Urinary bladder (tissue), 4 donors: Measurements from ENCODE around the gene ARID4B. TPM values are rescaled to one million over a fixed set of nuclear protein-coding genes. Genes with fewer than 3 reads are reported as not detected.
"Not testable (repeated sequence)": the region's sequence is repeated elsewhere in the genome, so short reads cannot be mapped to it uniquely, and the experiment has no call there.

Source experiments
- DNase-seq: peaks from one replicate; pipeline ENCODE4 v3.0.0-alpha.2; 2015; ENCODE audit errors: extremely low spot score
- H3K27ac ChIP-seq: one replicate; pipeline ENCODE4 v1.5.1; 2013; ENCODE audit warnings: low read depth, mild to moderate bottlenecking, moderate library complexity
- H3K36me3 ChIP-seq: one replicate; pipeline ENCODE4 v1.6.1; 2013; ENCODE audit warnings: mild to moderate bottlenecking, moderate library complexity; ENCODE audit not compliant: insufficient read depth
- H3K4me1 ChIP-seq: one replicate; pipeline ENCODE4 v1.6.1; 2013; ENCODE audit warnings: mild to moderate bottlenecking, moderate library complexity; ENCODE audit not compliant: insufficient read depth
- H3K4me3 ChIP-seq: one replicate; pipeline ENCODE4 v1.5.1; 2013; ENCODE audit warnings: low read depth, low read length
- WGBS: extraction: QIAGEN DNeasy Blood & Tissue Kit; methylation state at CpG from one replicate; pipeline ENCODE4 v1.1.7; 2013; 5-methylcytosine and 5-hydroxymethylcytosine counted together
- polyA plus RNA-seq: library from polyadenylated mRNA; stranded (reverse); fragments of 200-250 nt; gene quantifications from one replicate; pipeline ENCODE4 v1.2.3, GENCODE V29; 2013
- total RNA-seq: library from RNA; depleted of rRNA; stranded (reverse); fragments of >200 nt; gene quantifications from one replicate; pipeline ENCODE4 v1.2.3, GENCODE V29; 2014
- donor health status: healthy with polysubstance abuse.
- donor health status: healthy.

ARID4B gene
- total and polyA plus RNA-seq, 2 donors: 19.1 to 72.0 TPM

DNA sequence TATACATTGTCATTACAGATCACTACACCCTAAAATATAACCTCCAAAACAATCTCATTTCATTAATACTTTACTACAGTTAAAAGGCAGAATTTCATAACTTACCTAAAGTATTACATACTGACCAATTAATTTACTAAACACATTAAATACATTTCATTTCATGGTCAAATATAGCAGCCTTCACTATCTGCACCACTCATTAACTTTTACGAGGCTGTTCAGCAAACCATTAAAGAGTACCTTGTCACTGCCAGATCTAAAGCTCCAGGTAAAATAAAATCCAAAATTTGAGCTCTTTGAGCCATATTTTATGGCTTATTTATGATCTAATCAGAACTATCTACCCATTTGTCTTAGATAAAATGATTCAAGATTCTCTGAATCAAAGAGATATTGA, 100.6 kb downstream of the ARID4B start:
- DNase-seq: no peak
- Histone ChIP-seq H3K36me3 (peaks cover 2% of the 10 kb centered on the region), H3K4me1 (no peaks in the 10 kb centered on the region), H3K27ac (no peak overlapping the region), H3K4me3 (no peak overlapping the region)
- 88% methylated on average over 1 of the region's 1 CpG for whole genome bisulfite sequencing

DNA sequence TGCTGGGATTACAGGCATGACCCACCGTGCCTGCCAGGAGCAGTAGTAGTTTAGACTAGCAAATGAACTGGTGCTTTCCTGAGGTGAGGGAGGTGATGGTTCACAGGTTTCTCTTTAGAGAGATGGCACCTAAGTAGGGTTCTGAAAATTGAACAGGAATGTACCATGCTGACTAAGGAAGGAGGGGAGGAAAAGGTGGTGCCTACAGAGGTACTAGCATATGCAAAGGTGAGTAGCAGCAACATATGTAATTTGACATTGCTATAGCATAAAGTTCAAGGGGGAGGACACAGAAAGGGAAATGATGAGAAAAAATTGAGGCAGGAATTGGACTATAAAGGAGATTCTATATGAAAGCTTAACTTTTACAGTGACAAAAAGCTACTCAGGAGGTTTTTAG, 101.0 kb downstream of the ARID4B start:
- no peak for DNase-seq
- Histone ChIP-seq H3K4me1 (no peaks in the 10 kb centered on the region), H3K4me3 (no peak overlapping the region), H3K27ac (no peak overlapping the region), H3K36me3 (peaks cover 3% of the 10 kb centered on the region)
- 92% methylated on average over 1 of the region's 1 CpG for WGBS

DNA sequence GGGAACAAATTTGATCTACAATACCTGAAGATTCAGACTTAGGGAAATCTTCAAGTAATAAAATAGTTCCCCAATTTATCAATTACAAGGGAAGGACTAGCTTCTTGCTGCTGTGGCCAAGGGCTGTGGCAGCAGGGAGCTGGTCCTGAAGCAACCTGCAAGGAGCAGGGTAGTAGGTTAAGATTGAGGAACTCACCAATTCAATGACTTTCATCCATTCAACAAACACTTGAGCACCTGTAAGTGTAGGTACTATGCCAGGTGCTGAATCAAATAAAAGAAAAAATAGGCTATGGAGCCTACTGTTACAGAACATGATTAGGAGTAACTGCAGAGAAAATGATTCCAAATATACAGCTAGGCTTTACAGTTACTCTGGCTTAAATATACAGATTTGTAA, 102.7 kb downstream of the ARID4B start:
- H3K27ac ChIP-seq: no peak overlapping the region
- H3K36me3 ChIP-seq: peaks cover 4% of the 10 kb centered on the region

DNA sequence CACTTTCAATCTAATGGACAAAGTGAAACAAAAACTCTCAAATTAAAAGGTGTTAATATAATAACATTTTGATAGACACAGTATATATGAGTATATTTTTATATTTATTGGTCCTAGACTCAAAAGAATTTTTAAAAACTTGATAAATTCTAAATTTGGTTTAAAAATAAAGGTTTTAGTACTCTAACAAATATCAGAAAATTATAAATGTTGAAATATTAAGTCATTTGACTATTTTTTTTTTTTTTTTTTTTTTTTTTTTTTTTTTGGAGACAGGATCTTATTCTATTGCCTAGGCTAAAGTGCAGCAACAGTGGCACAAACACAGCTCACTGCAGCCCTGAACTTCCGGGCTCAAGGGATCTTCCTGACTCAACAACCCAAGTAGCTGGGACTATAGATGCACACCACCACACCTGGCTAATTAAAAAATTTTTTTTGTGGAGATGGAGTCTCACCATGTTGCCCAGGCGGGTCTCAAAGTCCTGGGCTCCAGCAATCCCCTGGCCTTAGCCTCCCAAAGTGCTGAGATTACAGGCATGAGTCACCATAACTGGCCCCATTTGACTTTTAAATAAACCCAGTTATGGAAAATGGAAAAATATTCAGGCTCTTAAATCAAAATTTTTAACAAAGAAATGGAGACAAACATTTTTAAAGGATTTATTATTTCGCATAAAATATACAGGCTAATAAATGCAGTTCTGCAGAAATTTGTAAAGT, 106.2 kb downstream of the ARID4B start:
- Histone ChIP-seq H3K36me3 (peaks cover 6% of the 10 kb centered on the region), H3K4me3 (no peak overlapping the region), H3K4me1 (no peaks in the 10 kb centered on the region), H3K27ac (no peak overlapping the region)
- no peak for DNase-seq
- 93% methylated on average over 3 of the region's 3 CpGs for WGBS

More for the DNA sequence above, 102.7 kb downstream of the ARID4B start:
- no peak for DNase-seq
- Histone ChIP-seq H3K4me1 (no peaks in the 10 kb centered on the region), H3K4me3 (no peak overlapping the region)

DNA sequence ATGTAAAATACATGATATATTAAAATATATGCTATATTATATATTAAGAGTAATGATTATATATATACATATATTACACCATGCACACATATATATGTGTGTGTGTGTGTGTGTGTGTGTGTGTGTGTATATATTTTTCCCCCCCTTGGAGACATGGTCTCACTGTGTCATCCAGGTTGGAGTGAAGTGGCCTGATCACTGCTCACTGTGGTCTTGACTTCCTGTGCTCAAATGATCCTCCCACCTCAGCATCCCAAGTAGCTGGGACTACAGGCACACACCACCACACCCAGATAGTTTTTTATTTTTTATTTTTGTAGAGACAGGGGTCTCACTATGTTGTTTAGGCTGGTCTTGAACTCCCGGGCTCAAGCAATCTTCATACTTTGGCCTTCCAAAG, 112.5 kb downstream of the ARID4B start:
- 96% methylated on average over 1 of the region's 1 CpG for WGBS
- Histone ChIP-seq H3K27ac (no peak overlapping the region), H3K4me3 (no peak overlapping the region), H3K4me1 (no peaks in the 10 kb centered on the region), H3K36me3 (peaks cover 2% of the 10 kb centered on the region)
- DNase-seq: no peak

DNA sequence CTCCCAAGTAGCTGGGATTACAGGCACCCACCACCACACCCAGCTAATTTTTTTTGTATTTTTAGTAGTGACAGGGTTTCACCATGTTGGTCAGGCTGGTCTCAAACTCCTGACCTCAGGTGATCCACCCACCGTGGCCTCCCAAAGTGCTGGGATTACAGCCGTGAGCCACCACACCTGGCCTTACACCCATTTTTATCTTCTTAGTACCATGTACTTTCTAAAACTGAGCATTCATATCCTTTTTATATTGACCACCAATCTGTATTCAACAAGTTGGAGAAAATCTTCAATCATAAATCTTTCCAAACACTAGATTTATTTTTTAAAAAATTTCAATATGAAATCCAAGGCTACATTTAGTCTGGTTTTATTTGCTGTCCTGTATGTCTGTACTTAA, 113.0 kb downstream of the ARID4B start:
- 97% methylated on average over 2 of the region's 2 CpGs for WGBS
- H3K4me3 ChIP-seq, H3K4me1 ChIP-seq, DNase-seq, H3K27ac ChIP-seq, H3K36me3 ChIP-seq: not testable (repeated sequence)

DNA sequence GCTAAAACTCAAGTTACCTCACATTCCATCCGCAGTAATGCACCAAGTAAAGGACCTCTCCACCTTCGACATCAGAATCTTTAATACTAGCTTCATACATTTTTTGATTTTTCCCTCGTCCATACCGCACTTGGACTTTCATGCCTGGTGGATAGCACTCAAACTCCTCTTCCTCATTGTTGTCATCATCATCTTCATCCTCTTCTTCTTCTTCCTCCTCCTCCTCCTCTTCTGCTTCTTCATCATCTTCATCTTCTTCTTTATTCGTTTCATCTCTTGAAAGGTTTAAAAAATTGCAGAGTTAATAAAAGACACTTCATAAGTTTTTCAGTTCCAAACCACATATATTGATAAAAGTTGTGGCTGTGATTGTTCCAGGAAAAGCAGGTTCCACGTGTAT, 114.2 kb downstream of the ARID4B start:
- no peak for DNase-seq

DNA sequence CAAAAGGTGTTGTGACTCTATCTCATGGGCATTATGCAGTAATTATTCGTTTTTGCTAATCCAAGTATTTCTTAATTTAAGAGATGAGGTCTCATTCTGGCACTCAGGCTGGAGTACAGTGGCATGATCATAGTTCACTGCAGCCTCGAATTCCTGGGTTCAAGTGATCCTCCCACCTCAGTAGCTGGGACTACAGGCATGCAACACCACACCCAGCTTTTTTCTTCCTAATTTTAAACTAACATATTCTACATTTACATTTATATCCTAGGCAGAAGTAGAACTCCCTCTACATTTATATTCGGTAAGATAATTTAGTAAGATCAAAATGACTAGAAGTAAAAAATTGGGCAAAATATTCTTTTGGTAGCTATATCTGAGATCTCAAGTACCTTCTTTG, 116.5 kb downstream of the ARID4B start:
- no peaks in the 10 kb centered on the region for H3K4me1 ChIP-seq
- 91% methylated on average over 3 of the region's 3 CpGs for WGBS
- no peak overlapping the region for H3K4me3 ChIP-seq
- no peak for DNase-seq
- no peaks in the 10 kb centered on the region for H3K36me3 ChIP-seq
- no peak overlapping the region for H3K27ac ChIP-seq

More for the DNA sequence above, 114.2 kb downstream of the ARID4B start:
- Histone ChIP-seq H3K27ac (no peak overlapping the region), H3K4me3 (no peak overlapping the region), H3K36me3 (peaks cover under 1% of the 10 kb centered on the region), H3K4me1 (no peaks in the 10 kb centered on the region)
- 90% methylated on average over 6 of the region's 6 CpGs for WGBS

DNA sequence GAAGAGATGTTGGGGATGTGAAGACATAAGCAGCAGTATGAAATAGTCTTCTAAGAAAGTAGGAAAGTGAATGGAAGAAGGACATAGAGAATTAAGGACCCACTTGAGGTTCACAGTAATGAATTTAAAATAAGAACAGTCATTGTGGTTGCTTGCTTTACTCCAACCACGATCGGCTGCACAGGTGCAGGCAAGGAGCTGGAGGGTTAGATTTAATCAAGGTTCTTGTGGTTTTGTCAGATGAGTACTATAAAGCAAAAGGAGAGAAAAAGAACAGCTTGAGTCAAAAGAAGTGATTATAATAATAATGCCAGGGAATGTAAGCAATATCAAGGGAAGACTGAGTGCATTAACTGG, 120.8 kb downstream of the ARID4B start:
- no peak for DNase-seq

DNA sequence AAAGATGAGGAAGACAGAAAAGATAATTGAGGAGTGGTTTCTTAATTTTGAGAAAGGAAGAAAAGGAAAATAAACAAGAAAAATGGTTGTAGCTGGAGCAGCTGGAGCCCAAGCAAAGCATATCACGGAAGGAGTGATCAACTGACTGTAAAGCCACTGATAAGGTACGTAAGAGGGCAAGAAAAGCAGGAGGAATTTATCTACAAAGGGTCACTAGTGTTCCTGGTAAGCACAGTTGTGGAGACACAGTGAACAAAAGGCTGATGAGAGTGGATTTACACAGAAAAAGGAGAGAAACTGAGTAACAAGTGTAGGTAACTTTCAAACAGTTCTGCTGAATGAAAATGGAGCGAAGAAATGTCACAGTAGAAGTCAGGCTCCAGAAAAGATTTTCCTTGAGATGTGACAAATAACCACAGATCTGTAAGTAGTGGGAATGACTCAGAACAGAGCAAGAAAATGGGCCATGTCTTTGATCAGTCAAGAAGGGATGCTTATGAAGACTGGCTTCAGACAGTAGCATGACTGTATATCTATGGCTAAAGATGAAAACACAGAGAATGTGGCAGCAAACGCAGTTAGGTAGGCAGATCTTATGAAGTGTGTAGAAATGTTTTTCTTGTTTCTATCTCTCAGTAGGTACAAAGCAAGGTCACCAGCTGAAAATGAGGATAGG, 121.3 kb downstream of the ARID4B start:
- H3K27ac ChIP-seq: no peak overlapping the region
- DNase-seq: no peak
- H3K4me3 ChIP-seq: no peak overlapping the region
- no peaks in the 10 kb centered on the region for H3K4me1 ChIP-seq
- WGBS: 90% methylated on average over 4 of the region's 4 CpGs
- H3K36me3 ChIP-seq: no peaks in the 10 kb centered on the region

More for the DNA sequence above, 120.8 kb downstream of the ARID4B start:
- no peak overlapping the region for H3K27ac ChIP-seq
- no peaks in the 10 kb centered on the region for H3K4me1 ChIP-seq
- 88% methylated on average over 2 of the region's 2 CpGs for WGBS
- H3K36me3 ChIP-seq: no peaks in the 10 kb centered on the region
- H3K4me3 ChIP-seq: no peak overlapping the region

DNA sequence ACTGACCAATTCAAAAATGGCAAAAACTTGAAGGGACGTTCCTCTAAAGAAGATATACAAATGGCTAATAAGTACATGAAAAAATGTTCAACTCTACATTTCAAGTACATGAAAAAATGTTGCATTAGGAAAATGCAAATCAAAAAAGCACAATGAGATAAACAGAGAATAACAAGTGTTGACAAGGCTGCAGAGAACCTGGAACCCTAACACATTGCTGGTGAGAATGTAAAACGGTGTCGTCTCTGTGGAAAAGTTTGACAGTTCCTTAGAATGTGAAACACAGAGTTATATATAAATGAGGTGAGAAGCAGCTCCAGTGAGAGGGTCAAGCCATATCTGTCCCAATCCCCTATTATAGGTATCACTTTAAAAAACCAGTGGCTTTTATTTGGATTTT, 122.3 kb downstream of the ARID4B start:
- WGBS: 92% methylated on average over 3 of the region's 3 CpGs
- no peaks in the 10 kb centered on the region for H3K36me3 ChIP-seq

DNA sequence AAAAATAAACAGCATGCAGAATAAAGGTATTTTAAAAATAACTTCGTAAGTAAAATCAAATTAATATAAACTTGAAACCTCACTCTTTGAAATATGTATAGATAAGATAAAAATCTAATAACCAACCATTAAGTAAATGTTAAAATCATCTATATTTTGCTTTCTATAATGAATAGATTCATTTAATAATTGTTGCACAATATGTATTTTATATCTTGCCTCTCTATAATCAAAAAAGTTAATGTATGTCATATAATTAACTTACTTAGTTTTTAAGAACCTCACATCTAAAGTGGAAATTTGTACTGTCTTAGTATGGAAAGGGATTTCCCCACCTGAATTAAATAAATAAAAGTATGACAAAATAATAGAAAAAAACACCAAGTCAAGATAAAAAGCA, 124.6 kb downstream of the ARID4B start:
- WGBS: 93% methylated on average over 1 of the region's 1 CpG
- H3K27ac ChIP-seq: no peak overlapping the region
- H3K4me3 ChIP-seq: no peak overlapping the region
- H3K36me3 ChIP-seq: no peaks in the 10 kb centered on the region
- no peaks in the 10 kb centered on the region for H3K4me1 ChIP-seq
- no peak for DNase-seq

More for the DNA sequence above, 122.3 kb downstream of the ARID4B start:
- H3K4me1 ChIP-seq: no peaks in the 10 kb centered on the region
- no peak for DNase-seq
- no peak overlapping the region for H3K27ac ChIP-seq
- H3K4me3 ChIP-seq: no peak overlapping the region

DNA sequence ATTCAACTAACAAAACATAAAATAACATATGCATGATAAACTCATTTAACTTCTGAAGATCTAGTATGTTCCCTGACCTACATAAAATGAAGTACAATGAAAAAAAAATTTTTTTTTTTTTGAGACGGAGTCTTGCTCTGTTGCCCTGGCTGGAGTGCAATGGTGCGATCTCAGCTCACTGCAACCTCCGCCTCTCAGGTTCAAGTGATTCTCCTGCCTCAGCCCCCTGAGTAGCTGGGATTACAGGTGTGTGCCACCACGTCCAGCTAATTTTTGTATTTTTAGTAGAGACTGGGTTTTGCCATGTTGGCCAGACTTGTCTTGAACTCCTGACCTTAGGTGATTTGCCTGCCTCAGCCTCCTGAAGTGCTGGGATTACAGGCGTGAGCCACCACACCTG, 125.5 kb downstream of the ARID4B start:
- DNase-seq, H3K4me3 ChIP-seq, H3K27ac ChIP-seq, H3K36me3 ChIP-seq, H3K4me1 ChIP-seq: not testable (repeated sequence)
- 95% methylated on average over 5 of the region's 5 CpGs for WGBS

DNA sequence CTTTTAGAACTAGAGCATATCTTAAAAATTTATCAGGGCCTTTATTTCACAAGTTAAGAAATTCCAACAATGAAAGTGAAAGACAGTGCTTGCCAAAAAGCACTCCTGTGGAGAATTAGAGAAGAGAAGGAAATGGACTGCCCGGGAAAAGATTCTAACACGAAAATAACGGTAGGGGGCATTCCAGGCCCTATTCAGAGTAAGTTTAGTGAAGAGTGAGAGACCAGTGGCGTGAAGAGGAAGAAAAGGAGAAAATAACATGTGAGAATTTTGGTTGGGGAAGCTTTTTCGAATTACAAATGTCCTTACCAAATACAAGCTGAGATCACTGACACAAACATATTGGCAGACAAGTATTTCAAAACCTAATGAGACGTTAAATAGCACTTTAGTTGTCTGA, 128.5 kb downstream of the ARID4B start:
- 49% methylated on average over 6 of the region's 6 CpGs for WGBS
- H3K27ac ChIP-seq: no peak overlapping the region

More for the DNA sequence above, 128.5 kb downstream of the ARID4B start:
- Histone ChIP-seq H3K36me3 (no peaks in the 10 kb centered on the region), H3K4me3 (no peak overlapping the region), H3K4me1 (no peaks in the 10 kb centered on the region)
- DNase-seq: no peak
